Amygdala (tissue), 56 donors: ENCODE data around the gene ZP1.
"Not testable (repeated sequence)": the region's sequence is repeated elsewhere in the genome, so short reads cannot be mapped to it uniquely, and the experiment has no call there.

Experiments used
- DNase-seq, 56 donors: peaks; one replicate each; lab custom pipeline; 2025; lab: John Stamatoyannopoulos, UW

The ZP1 gene, protein sequence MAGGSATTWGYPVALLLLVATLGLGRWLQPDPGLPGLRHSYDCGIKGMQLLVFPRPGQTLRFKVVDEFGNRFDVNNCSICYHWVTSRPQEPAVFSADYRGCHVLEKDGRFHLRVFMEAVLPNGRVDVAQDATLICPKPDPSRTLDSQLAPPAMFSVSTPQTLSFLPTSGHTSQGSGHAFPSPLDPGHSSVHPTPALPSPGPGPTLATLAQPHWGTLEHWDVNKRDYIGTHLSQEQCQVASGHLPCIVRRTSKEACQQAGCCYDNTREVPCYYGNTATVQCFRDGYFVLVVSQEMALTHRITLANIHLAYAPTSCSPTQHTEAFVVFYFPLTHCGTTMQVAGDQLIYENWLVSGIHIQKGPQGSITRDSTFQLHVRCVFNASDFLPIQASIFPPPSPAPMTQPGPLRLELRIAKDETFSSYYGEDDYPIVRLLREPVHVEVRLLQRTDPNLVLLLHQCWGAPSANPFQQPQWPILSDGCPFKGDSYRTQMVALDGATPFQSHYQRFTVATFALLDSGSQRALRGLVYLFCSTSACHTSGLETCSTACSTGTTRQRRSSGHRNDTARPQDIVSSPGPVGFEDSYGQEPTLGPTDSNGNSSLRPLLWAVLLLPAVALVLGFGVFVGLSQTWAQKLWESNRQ

DNA sequence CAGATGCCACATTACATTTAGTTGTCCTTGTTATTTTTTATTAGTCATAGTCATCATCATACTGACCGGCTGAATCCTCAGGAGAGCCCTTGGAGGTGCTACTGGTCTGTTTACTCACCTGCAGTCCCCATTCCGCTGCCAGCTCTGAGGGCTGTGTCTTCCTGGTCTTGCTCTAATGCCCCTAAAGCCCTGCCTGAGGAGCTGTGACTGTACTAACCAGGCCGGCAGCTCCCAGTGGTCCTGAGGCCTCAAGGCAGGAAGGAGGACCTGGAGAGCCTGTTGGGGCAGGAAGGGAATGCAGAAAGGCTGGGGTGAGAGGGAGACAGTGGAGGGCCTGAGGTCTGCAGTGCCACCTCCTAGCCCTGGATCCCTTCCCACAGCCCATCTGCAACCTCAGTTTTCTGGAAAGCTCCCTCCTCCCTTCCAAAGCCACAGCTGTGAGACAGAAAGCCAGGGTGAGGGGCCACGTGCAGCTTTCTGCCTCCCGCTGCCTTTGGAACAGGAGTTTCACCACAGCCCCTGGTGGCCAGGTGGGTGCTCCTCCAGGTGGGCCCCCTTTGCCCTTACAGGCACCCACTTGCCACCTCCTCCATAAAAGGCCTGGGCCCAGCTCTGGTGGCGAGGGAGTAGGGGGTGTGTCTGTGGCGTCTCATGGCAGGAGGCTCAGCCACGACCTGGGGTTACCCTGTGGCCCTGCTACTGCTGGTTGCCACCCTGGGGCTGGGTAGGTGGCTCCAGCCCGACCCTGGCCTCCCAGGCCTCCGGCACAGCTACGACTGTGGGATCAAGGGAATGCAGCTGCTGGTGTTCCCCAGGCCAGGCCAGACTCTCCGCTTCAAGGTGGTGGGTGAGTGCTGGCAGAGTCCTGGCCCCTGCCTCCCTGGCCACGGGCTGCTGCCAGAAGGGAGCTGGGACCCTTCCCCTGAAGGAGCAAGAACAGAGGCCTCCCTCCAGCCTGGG lies at the start of gene ZP1:
Gene ZP1 (plus strand): TSS at position 632 of the 960 bp plus-strand sequence. CDS start 20 bp downstream, at position 652.
- no peak for DNase-seq

- DNase-seq = no peak
These were observed 49.3 kb upstream of the ZP1 start for GRCh38 chr11:60818057-60818456.

- no peak for DNase-seq
These were observed 45.3 kb upstream of the ZP1 start for GRCh38 chr11:60821827-60822599.

DNA sequence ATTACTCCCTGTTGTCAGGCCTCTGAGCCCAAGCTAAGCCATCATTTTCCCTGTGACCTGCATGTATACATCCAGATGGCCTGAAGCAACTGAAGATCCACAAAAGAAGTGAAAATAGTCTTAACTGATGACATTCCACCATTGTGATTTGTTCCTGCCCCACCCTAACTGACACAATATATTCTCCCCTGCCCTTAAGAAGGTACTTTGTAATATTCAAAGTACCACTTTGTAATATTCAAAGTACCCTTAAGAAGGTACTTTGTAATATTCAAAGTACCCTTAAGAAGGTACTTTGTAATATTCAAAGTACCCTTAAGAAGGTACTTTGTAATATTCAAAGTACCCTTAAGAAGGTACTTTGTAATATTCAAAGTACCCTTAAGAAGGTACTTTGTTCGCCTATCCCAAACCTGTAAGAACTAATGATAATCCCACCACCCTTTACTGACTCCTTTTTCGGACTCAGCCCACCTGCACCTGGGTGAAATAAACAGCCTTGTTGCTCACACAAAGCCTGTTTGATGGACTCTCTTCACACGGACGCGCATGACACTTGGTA lies 43.5 kb upstream of the ZP1 start:
- not testable (repeated sequence) for DNase-seq

DNA sequence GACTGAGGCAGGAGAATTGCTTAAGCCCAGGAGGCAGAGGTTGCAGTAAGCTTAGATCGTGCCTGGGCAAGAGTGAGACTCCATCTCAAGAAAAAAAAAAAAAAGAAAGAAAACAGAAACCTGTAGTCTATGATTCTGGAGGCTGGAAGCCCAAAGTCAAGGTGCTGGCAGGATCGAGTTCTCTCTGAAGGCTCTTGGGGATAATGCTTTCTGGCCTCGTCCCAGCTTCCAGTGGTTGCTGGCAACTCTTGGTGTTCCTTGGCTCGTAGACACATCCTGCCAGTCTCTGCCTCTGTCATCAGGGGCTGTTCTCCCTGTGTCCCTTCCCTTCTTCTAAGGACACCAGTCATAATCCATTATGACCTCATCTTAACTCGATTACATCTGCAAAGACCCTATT lies 42.2 kb upstream of the ZP1 start:
- no peak for DNase-seq

- DNase-seq = no peak
These were observed 41.6 kb upstream of the ZP1 start for GRCh38 chr11:60825790-60826189.

DNA sequence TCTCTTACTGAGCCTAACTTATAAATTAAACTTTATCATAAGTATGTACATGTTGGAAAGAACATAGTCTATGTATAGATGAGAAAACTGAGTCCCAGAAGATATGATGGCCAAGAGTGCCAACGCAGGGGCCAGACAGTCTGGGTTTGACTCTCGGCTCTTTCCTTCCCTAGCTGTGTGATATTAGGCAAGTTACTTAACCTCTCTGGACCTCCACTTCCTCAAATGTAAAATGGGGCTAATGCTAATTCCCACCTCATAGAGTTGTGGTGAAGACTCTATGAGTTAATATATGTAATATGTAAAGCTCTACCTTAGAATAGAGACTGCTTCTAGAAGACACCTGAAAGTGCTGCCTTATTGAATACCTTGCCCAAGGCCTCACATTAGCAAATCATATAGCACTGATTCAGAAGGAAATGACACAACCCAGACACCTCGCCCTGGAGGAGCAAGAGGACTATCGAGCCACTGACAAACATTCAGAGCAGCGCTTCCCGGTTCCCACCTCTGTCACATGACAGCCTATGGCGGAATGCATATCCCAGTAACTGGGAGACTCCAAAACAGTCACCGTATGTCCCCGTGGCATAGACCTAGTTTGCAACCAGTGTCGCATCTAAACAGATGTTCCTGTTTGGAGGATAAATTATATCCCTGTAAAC lies 36.7 kb upstream of the ZP1 start:
- DNase-seq = peak in 1 of 56 donors; percentile 49

DNA sequence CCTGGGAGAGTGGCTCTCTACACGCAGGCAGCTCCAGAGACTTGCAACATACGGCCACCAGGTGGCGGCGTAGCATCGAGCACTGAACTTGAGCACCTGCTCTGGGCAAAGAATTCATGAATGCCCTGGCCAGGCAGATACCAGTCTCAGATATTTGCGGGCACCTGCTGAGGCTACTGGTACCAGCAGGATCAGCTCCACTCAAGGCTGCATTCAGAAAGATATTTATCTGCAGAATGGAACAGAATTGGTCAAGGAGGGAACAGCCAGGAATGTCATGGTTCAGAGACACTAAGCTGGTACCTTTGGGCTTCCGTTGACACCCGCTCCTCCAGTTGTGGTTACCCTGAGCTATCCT lies 36.2 kb upstream of the ZP1 start:
- peak in 54 of 56 donors; percentile 20 to 92 (median 66) for DNase-seq

DNA sequence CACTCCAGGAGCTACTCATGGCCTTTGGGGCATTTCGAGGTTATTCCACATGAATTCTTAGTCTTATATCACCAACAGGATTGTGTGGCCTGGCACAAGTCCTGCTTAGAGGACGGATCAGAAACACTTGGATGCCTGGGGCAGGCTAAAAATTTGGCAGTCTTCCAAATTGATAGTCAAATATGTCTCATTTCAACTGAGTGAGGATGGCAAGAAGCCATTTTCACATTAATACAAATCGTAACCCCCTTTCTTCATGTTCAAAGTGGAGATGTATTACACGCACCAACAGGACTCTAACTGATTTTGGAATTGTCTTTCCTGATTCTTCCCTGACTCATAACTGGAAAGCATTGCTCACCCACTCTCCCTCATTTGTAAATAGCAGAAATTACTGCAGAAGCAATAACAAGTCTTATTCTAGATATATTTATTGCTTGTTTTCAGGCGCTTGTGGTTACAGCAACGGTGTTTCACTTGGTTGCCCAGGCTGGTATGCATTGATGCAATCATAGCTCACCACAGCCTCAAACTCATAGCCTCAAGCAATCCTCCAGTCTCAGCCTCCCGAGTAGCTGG lies 35.8 kb upstream of the ZP1 start:
- DNase-seq = peak in 1 of 56 donors; percentile 16

- DNase-seq = no peak
These were observed 32.4 kb upstream of the ZP1 start for GRCh38 chr11:60834742-60835533.

- DNase-seq = no peak
These were observed 31.9 kb upstream of the ZP1 start for GRCh38 chr11:60835534-60835846.

DNA sequence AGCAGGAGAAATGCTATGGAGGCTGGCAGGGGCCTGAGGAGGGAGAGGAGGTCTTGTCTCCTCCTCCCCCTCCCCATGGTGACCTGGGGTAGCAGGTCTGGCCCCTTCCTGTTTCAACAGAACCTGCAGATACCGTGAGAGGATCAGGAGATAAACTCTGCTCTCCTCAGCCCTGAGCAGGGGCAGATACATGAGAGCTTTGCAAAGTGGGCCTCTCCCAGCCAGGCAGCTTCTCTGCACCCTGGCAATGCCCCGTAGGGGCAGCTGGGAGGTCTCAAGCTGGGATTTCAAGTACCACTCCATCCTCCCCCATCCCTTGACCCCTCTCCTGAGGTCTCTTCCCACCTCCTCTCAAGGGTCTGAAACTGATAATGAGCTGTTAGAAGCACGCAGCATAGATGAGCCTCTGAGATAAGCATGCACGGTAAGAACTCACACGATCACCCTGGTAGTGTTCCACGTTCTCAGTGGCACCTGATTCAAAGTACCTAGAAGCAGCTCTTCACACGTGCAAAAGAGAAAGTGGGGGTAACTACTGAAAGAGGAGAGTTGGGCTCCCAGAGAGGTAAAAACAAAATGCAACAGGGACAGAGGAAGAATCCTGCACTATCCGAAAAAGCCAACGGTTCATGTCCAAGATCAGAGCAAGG lies 30.4 kb upstream of the ZP1 start:
- DNase-seq = no peak

DNA sequence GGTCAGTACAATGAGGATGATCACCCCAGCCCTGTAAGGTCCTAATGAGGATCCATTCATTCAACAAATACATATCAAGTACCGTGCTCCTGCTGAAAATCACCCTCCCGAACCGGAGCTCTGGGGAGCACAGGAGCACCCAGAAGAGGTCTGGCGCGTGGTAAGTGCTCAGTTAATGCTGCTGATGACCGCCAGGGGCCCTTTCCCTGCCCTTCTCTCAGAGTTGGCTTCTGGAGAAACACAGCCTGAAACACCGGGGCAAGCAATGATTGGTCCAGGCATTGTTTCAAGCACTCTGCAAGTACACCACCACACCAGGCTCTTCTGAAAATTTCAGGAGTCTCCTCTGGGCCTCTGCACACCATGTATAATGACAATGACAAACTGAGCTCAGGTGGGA lies 29.2 kb upstream of the ZP1 start:
- no peak for DNase-seq

- no peak for DNase-seq
These were observed 26.6 kb upstream of the ZP1 start for GRCh38 chr11:60840470-60841430.

DNA sequence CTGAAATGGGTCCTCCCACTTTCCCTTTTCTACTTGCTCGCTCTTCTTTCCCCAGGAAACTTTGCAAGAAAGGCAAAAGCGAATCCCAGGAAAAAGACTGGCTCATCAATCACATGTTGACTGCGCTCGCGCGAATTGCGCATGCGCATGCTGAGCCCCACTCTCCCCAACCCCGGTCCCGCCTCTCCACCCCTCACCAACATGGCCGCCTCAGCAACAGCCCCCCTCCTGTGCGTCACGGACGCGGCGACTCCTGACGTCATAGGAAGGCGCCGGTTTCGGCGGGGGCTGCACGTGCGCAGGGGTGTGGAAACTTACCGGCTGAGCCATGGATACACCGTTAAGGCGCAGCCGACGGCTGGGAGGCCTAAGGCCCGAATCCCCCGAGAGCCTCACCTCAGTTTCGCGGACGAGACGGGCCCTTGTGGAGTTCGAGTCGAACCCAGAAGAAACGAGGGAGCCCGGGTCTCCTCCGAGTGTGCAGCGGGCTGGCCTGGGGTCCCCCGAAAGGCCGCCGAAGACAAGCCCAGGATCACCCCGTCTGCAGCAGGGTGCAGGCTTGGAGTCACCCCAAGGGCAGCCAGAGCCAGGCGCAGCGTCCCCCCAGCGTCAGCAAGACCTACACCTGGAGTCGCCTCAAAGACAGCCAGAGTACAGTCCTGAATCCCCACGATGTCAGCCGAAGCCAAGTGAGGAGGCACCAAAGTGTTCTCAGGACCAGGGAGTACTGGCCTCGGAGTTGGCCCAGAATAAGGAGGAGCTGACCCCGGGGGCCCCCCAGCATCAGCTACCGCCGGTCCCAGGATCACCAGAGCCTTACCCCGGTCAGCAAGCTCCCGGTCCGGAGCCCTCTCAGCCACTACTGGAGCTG lies 25.3 kb upstream of the ZP1 start, which contains the start of gene CCDC86:
Gene CCDC86 (plus strand): TSS at position 317 of the 871 bp plus-strand sequence. CDS start 12 bp downstream, at position 329.
- peak; percentile 29 to 97 (median 91) for DNase-seq
